Liver (tissue), 9 donors: ENCODE results near the gene DCAF8. TPM values are rescaled to one million over a fixed set of nuclear protein-coding genes. Genes with fewer than 3 reads are reported as not detected.

Source experiments
- DNase-seq: peaks from one replicate; pipeline ENCODE4 v3.0.0-alpha.2; 2017; ENCODE audit warnings: low spot score
- H3K27ac ChIP-seq, 2 donors: one replicate each; pipeline ENCODE4 v1.7.0; 2013; ENCODE audit warnings: inconsistent platforms in 2 of 2, low read length in 2 of 2, control low read depth in 1 of 2, low read depth in 1 of 2, mild to moderate bottlenecking in 1 of 2
- H3K27me3 ChIP-seq, 4 donors: one replicate each; pipeline versions ENCODE4 v1.6.1 to v1.7.0; 2013; ENCODE audit warnings: low read length in 3 of 4, inconsistent platforms in 1 of 4, mild to moderate bottlenecking in 1 of 4, moderate library complexity in 1 of 4; ENCODE audit not compliant: control insufficient read depth in 4 of 4, insufficient read depth in 4 of 4
- H3K36me3 ChIP-seq, 4 donors: one replicate each; pipeline versions ENCODE4 v1.6.1 to v1.7.0; 2013; ENCODE audit warnings: low read length in 3 of 4, mild to moderate bottlenecking in 3 of 4, low read depth in 1 of 4, moderate library complexity in 1 of 4; ENCODE audit not compliant: control insufficient read depth in 4 of 4, insufficient read depth in 3 of 4
- H3K4me1 ChIP-seq, 4 donors: one replicate each; pipeline versions ENCODE4 v1.6.1 to v1.7.0; 2013; ENCODE audit warnings: low read length in 3 of 4, mild to moderate bottlenecking in 3 of 4, moderate library complexity in 1 of 4; ENCODE audit not compliant: control insufficient read depth in 4 of 4, insufficient read depth in 4 of 4
- H3K4me3 ChIP-seq, 3 donors: one replicate each; pipeline versions ENCODE4 v1.6.1 to v1.7.0; 2013; ENCODE audit warnings: low read length in 3 of 3, control low read depth in 1 of 3, low read depth in 1 of 3, mild to moderate bottlenecking in 1 of 3
- H3K9ac ChIP-seq, 2 donors: one replicate each; pipeline ENCODE4 v1.7.0; 2013; ENCODE audit warnings: low read length in 2 of 2, mild to moderate bottlenecking in 2 of 2, moderate library complexity in 2 of 2, control low read depth in 1 of 2, low read depth in 1 of 2
- H3K9me3 ChIP-seq, 4 donors: one replicate each; pipeline versions ENCODE4 v1.6.1 to v1.7.0; 2013; ENCODE audit warnings: low read length in 3 of 4; ENCODE audit not compliant: control insufficient read depth in 4 of 4
- ATF3 ChIP-seq: IDR thresholded peaks from 2 replicates; pipeline ENCODE4 v1.6.1; 2016; ENCODE audit warnings: antibody characterized with exemption
- EGR1 ChIP-seq, 2 donors: IDR thresholded peaks; 2 replicates each; pipeline ENCODE4 v1.6.1; 2016 to 2018; ENCODE audit warnings: antibody characterized with exemption in 2 of 2, low read depth in 2 of 2
- FOXA1 ChIP-seq: IDR thresholded peaks from 2 replicates; pipeline ENCODE4 v1.6.1; 2016; ENCODE audit warnings: antibody characterized with exemption
- FOXA2 ChIP-seq: IDR thresholded peaks from 2 replicates; pipeline ENCODE4 v1.6.1; 2016; ENCODE audit warnings: antibody characterized with exemption
- GABPA ChIP-seq, 2 donors: IDR thresholded peaks in 1 of 2; conservative IDR thresholded peaks in 1 of 2; 2 replicates each; pipeline ENCODE4 v1.6.1; 2016; ENCODE audit warnings: antibody characterized with exemption in 2 of 2, mild to moderate bottlenecking in 1 of 2, moderate library complexity in 1 of 2
- HNF4A ChIP-seq, 2 donors: conservative IDR thresholded peaks; 2 replicates each; pipeline ENCODE4 v1.6.1; 2016; ENCODE audit warnings: antibody characterized with exemption in 2 of 2, mild to moderate bottlenecking in 2 of 2
- HNF4G ChIP-seq: IDR thresholded peaks from 2 replicates; pipeline ENCODE4 v1.6.1; 2016; ENCODE audit warnings: antibody characterized with exemption
- JUND ChIP-seq, 2 donors: IDR thresholded peaks; 2 replicates each; pipeline ENCODE4 v1.6.1; 2016; ENCODE audit warnings: antibody characterized with exemption in 2 of 2
- MAX ChIP-seq: IDR thresholded peaks from 2 replicates; pipeline ENCODE4 v1.6.1; 2016; ENCODE audit warnings: antibody characterized with exemption
- NR2F2 ChIP-seq: IDR thresholded peaks from 2 replicates; pipeline ENCODE4 v1.6.1; 2016; ENCODE audit warnings: antibody characterized with exemption
- RAD21 ChIP-seq, 2 donors: IDR thresholded peaks; 2 replicates each; pipeline ENCODE4 v1.6.1; 2016; ENCODE audit warnings: antibody characterized with exemption in 2 of 2, mild to moderate bottlenecking in 2 of 2
- REST ChIP-seq: IDR thresholded peaks from 2 replicates; pipeline ENCODE4 v1.6.1; 2016; ENCODE audit warnings: antibody characterized with exemption, mild to moderate bottlenecking
- RXRA ChIP-seq, 2 donors: IDR thresholded peaks; 2 replicates each; pipeline ENCODE4 v1.6.1; 2017 to 2018; ENCODE audit warnings: antibody characterized with exemption in 2 of 2, mild to moderate bottlenecking in 1 of 2
- SP1 ChIP-seq: IDR thresholded peaks from 2 replicates; pipeline ENCODE4 v1.6.1; 2018; ENCODE audit warnings: antibody characterized with exemption, mild to moderate bottlenecking
- TAF1 ChIP-seq: conservative IDR thresholded peaks from 2 replicates; pipeline ENCODE4 v1.6.1; 2016; ENCODE audit warnings: antibody characterized with exemption, mild to moderate bottlenecking
- YY1 ChIP-seq: IDR thresholded peaks from 2 replicates; pipeline ENCODE4 v1.6.1; 2016; ENCODE audit warnings: antibody characterized with exemption, mild to moderate bottlenecking
- ZBTB33 ChIP-seq: IDR thresholded peaks from 2 replicates; pipeline ENCODE4 v1.6.1; 2016; ENCODE audit warnings: antibody characterized with exemption
- WGBS: extraction: QIAGEN DNeasy Blood & Tissue Kit; methylation state at CpG from one replicate; pipeline ENCODE4 v1.1.7; 2013; 5-methylcytosine and 5-hydroxymethylcytosine counted together
- polyA plus RNA-seq, 2 donors: library from polyadenylated mRNA; stranded (reverse) in 1 of 2; unstranded in 1 of 2; fragments of 200-250 nt in 1 of 2; fragments of >200 nt in 1 of 2; fragmentation: Nextera tagmentation in 1 of 2; extraction: Ambion mirVana in 1 of 2; gene quantifications; one replicate each; pipeline versions ENCODE4 v1.2.1 to v1.2.3, GENCODE V29; 2013 to 2015
- total RNA-seq, 2 donors: library from RNA; depleted of rRNA; stranded (reverse); fragments of >200 nt; gene quantifications; one replicate each; pipeline ENCODE4 v1.2.3, GENCODE V29; 2014
- TF ChIP-seq, protein P1 (sequence below): fragments of 150-350 bp; IDR thresholded peaks from 2 replicates; pipeline ENCODE4 v1.5.1; 2017; ENCODE audit warnings: improper control_type of control experiment, low read depth, low read length; ENCODE audit not compliant: missing input control
- donor health status: healthy.
- donor health status: healthy.
- donor health status: healthy.
- donor health status: healthy.
- donor health status: healthy.

The DCAF8 gene
- total and polyA plus RNA-seq, 4 donors, result 80.3 to 199 (median 102) TPM

DNA sequence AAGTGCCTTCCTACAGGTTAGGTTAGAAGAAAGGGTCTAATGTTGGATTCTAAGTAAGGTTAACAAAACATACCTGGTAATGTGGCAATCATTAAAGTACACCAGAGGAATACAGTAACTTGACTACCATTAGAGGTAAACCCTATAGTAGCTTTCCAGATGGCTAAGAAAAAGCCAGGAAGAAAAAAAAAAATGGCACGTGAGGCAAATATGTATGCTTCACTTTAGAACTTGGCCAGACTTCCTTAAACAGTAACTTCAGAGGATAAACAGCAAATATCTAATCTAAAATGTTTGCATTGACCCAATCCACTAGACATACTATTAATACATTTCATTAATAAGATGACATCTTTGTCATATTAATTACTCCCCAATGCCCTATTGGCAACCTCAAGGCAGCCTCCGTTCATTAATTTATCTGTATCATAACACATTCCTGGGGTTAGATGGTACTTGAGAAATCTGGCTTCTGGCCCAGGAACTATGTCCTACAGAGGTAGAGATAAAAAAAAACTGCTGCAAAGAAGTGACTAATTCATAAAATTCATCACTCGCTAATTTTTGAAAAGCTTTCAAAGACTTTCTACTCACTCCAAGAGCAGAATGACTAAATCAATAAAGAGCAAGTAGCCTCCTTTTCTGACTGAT is 5.8 kb downstream of the DCAF8 start (continued):
- TF ChIP-seq, protein P1, sequence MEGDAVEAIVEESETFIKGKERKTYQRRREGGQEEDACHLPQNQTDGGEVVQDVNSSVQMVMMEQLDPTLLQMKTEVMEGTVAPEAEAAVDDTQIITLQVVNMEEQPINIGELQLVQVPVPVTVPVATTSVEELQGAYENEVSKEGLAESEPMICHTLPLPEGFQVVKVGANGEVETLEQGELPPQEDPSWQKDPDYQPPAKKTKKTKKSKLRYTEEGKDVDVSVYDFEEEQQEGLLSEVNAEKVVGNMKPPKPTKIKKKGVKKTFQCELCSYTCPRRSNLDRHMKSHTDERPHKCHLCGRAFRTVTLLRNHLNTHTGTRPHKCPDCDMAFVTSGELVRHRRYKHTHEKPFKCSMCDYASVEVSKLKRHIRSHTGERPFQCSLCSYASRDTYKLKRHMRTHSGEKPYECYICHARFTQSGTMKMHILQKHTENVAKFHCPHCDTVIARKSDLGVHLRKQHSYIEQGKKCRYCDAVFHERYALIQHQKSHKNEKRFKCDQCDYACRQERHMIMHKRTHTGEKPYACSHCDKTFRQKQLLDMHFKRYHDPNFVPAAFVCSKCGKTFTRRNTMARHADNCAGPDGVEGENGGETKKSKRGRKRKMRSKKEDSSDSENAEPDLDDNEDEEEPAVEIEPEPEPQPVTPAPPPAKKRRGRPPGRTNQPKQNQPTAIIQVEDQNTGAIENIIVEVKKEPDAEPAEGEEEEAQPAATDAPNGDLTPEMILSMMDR, result no peak
- no peak for TF ChIP-seq HNF4A (conservative IDR thresholded peaks at IDR 0.05)
- no peak for TF ChIP-seq FOXA1
- no peak for TF ChIP-seq NR2F2
- TF ChIP-seq RAD21 (IDR thresholded peaks at IDR 0.05), result no peak
- no peak for TF ChIP-seq MAX
- TF ChIP-seq JUND (IDR thresholded peaks at IDR 0.05), result no peak
- no peak for TF ChIP-seq TAF1
- no peak for TF ChIP-seq HNF4G
- TF ChIP-seq SP1, result no peak

DNA sequence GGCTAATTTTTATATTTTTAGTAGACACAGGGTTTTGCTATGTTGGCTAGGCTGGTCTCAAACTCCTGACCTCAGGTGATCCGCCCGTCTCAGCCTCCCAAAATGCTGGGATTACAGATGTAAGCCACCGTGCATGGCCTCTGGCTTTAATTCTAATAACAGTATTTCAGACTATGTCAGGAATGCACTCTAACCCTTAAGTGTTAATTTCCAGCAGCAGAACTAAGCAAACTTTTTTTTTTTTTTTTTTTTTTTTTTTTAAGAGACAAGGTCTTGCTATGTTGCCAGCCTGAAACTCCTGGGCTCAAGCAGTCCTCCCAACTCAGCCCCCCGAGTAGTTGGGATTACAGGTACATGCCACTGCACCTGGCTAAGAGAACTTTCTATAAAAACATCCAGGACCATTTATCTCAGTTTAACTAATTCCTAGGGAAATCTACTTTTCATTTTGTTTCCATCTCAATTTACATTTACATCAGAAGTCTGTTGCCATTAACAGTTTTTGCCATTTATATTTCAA is 6.5 kb downstream of the DCAF8 start:
- TF ChIP-seq MAX (no peak), TAF1 (no peak), GABPA (IDR thresholded peaks at IDR 0.05 in 1 of 2, conservative IDR thresholded peaks at IDR 0.05 in 1 of 2) (no peak), FOXA1 (no peak), HNF4G (no peak), RXRA (IDR thresholded peaks at IDR 0.05) (no peak), NR2F2 (no peak), FOXA2 (no peak), HNF4A (conservative IDR thresholded peaks at IDR 0.05) (no peak), JUND (IDR thresholded peaks at IDR 0.05) (no peak), SP1 (no peak), ATF3 (no peak), EGR1 (IDR thresholded peaks at IDR 0.05; ENCODE audit: low read depth in 2 of 2) (no peak), REST (no peak), RAD21 (IDR thresholded peaks at IDR 0.05) (no peak), ZBTB33 (no peak), YY1 (no peak)
- TF ChIP-seq, protein P1, result no peak
- H3K9me3 ChIP-seq, result no peaks in the 10 kb centered on the region
- 96% methylated on average over 4 of the region's 4 CpGs for WGBS
- H3K9ac ChIP-seq, result no peak overlapping the region
- no peak for DNase-seq
- H3K36me3 ChIP-seq, result peaks cover 0 to 4% (median 4%) of the 10 kb centered on the region in 4 donors
- H3K27ac ChIP-seq, result no peak overlapping the region
- no peak overlapping the region for H3K4me3 ChIP-seq
- H3K4me1 ChIP-seq, result peaks cover 13 to 57% (median 47%) of the 10 kb centered on the region in 4 donors
- H3K27me3 ChIP-seq, result no peaks in the 10 kb centered on the region
